GM20000 (cell line): ENCODE data around the gene IFITM5.
A peak's percentile ranks its signal among the peaks of the same experiment; 100 is the strongest.
"Not testable (repeated sequence)": the region's sequence is repeated elsewhere in the genome, so short reads cannot be mapped to it uniquely, and the experiment has no call there.

Source experiments
- DNase-seq: peaks from one replicate; pipeline ENCODE4 v3.0.0; 2012; ENCODE audit warnings: low spot score
- TF ChIP-seq, protein P1 (sequence below): IDR thresholded peaks from 2 replicates; pipeline ENCODE4 v1.5.1; 2012; ENCODE audit warnings: mild to moderate bottlenecking, control low read depth; ENCODE audit errors: extremely low read depth, missing control alignments

Gene IFITM5

DNA sequence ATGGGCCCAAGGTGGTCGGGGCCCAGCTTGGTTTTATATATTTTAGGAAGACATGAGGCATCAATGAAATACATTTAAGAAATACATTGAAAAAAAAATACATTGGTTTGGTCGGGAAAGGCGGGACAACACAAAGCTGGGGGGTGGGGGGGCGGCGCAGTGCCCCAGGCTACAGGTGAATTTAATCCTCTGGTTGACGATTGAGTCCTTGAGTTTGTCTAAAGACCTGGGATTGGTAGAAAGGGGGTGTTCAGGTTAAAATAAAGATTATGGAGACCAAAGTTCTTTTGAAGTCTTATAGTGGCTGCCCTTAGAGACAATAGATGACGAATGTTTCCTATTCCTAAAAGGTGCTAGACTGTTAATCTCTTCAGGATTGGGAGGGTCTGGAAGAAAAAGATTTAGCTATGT, 17.6 kb upstream of the IFITM5 start:
- TF ChIP-seq, protein P1, sequence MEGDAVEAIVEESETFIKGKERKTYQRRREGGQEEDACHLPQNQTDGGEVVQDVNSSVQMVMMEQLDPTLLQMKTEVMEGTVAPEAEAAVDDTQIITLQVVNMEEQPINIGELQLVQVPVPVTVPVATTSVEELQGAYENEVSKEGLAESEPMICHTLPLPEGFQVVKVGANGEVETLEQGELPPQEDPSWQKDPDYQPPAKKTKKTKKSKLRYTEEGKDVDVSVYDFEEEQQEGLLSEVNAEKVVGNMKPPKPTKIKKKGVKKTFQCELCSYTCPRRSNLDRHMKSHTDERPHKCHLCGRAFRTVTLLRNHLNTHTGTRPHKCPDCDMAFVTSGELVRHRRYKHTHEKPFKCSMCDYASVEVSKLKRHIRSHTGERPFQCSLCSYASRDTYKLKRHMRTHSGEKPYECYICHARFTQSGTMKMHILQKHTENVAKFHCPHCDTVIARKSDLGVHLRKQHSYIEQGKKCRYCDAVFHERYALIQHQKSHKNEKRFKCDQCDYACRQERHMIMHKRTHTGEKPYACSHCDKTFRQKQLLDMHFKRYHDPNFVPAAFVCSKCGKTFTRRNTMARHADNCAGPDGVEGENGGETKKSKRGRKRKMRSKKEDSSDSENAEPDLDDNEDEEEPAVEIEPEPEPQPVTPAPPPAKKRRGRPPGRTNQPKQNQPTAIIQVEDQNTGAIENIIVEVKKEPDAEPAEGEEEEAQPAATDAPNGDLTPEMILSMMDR: no peak
- no peak for DNase-seq

DNA sequence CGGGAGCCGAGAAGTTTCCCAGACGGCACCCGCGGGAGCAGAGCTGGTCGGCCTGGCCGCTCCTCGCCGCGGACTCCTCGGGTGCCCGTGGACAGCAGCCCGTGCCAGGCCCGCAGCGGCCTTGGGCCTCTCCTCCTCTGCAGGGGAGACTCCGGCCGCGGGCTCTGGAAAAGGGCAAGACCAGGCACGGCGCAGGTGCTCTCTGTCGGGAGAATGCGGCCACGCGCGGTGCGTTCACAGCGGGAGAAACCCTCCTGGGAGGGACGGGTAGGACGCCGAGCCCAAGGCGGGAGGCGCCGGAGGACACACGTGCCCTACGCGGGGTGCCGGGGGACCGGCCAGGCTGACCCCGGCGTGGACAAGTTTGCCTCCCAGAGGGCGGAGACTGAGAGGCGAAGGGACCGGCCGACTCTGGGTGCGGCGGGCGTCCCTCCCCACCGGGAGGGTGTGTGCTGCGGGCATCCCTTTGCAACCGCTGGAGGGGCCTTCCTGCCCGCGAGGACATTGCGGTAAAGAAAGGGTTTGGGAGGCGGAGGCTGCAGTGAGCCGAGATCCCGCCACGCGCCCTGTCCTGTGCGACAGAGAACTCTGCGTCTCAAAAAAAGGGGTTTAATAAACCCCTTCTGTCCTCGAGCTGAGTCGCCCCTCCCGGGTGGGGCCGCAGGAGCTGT, 16.8 kb upstream of the IFITM5 start:
- no peak for DNase-seq
- TF ChIP-seq, protein P1: no peak

DNA sequence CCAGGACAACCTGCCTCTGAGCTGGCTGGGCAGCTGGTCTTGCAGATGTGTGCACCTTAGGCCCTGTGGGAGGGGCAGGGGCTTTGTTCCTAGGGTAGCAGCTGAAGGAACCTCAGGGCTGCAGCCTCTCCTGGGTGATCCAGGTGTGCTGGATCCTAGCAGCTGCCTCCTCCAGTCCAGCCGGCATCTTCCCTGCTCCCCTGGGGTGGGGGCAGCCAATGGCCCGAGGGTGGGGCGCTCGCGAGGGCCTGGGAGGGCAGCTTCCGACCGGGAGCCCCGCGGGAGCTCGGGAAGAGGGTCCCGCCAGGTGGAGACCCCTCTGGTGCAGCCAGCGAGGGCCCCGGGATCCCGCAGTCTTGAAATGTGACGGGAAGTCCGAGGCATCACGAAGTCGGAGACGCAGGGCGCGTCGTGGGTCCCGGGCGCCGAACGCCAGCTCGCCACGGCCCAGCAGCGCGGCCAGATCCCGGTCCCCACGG, 16.2 kb upstream of the IFITM5 start:
- TF ChIP-seq, protein P1: no peak
- no peak for DNase-seq

DNA sequence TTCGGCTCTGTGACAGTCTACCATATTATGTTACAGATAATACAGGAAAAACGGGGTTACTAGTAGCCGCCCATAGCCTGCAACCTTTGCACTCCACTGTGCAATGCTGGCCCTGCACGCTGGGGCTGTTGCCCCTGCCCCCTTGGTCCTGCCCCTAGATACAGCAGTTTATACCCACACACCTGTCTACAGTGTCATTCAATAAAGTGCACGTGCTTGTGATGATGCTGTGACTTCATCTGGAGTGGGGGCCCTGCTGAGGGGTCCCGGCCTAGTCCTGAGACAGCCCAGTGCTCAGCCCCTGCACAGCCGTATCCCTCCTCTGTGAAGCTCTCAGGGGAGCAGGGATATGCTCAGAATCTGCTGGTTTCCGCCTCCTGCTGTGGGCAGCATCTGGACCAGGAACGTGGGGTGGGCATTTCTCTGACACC, 15.7 kb upstream of the IFITM5 start:
- DNase-seq: no peak
- TF ChIP-seq, protein P1: no peak

DNA sequence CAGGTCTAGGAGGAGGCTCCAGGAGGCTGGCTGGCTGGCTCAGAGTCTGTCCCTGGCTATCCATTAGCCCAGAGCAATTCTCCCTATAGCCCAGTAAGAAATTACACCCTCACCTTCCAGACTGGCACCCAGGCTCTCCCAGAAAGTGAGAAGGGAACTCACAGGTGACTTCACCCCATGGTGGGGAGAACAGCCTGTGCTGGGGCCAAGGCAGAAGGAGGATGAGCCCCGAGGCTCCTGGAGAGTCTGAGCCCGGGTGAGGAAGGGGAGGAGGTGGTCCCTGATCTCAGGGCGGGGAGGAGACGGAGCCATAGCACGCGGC, 15.2 kb upstream of the IFITM5 start:
- DNase-seq: not testable (repeated sequence)

DNA sequence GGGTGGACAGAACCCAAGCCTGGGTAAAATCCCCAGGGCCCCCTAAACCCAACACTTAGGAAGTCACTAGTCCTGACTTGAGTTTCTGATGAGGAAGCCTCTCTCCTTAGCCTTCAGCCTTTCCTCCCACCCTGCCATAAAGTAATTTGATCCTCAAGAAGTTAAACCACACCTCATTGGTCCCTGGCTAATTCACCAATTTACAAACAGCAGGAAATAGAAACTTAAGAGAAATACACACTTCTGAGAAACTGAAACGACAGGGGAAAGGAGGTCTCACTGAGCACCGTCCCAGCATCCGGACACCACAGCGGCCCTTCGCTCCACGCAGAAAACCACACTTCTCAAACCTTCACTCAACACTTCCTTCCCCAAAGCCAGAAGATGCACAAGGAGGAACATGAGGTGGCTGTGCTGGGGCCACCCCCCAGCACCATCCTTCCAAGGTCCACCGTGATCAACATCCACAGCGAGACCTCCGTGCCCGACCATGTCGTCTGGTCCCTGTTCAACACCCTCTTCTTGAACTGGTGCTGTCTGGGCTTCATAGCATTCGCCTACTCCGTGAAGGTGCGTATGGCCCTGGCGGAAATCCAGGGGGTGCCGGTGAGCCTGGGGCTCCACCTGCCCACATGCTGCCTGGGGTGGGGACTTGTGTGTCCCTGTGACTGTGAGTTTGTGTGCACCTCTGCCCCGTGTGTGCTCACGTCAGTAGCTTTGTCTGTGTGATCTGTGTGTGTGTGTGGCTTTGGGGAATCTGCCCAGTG, 14.6 kb upstream of the IFITM5 start, which contains the start of gene IFITM1:
Gene IFITM1, plus strand, starts transcription at position 254 of the 767 bp plus-strand sequence. Its CDS starts 131 bp downstream, at position 385.
- peak; percentile 90 for DNase-seq
- TF ChIP-seq, protein P1: no peak

DNA sequence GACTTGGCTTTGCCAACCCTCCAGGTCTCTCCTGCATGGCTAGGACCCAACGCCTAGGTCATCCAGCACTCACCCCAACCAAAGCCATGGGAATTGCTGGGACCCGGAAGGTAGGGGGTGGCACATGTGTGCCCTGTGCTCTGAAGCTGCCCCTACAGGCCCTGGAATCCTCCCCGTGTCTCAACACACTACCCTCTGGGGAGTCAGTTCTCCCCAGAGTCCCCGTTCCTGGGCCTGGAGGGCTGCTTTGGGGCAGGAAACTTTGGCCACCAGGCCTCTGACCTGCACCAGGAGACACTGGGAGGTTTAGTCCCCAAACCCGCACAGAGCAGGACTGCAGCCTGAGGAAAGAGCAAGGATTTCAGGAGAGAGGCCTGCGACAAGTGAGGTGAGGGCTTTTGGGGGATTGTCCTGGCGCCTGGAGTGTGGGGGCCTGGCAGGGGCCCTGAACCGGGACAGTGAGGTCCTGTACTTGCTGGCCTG, 14.0 kb upstream of the IFITM5 start:
- TF ChIP-seq, protein P1: no peak
- DNase-seq: no peak
